Heart left ventricle (tissue), 16 donors: ENCODE data around the gene ELMOD3. TPM values are rescaled to one million over a fixed set of nuclear protein-coding genes. Genes with fewer than 3 reads are reported as not detected.

Source experiments
- ATAC-seq, 4 donors: fragments of 200-7000 bp; cut with Tn5 transposase; one replicate each; pipeline ENCODE4 v1.9.1; 2020 to 2022; ENCODE audit warnings: moderate library complexity in 4 of 4, mild to moderate bottlenecking in 3 of 4, moderate number of reproducible peaks in 1 of 4
- DNase-seq, 5 donors: peaks; one replicate each; pipeline ENCODE4 v3.0.0-alpha.2; 2020
- H3K27ac ChIP-seq, 12 donors: fragments of 200-600 bp; sonication (generic) in 4 of 12; one replicate each; pipeline versions ENCODE4 v1.5.0 to v1.8.0; 2016 to 2022; ENCODE audit warnings: mild to moderate bottlenecking in 2 of 12
- H3K27me3 ChIP-seq, 9 donors: fragments of 200-600 bp; sonication (generic) in 2 of 9; one replicate each; pipeline versions ENCODE4 v1.5.1 to v1.8.0; 2016 to 2022; ENCODE audit warnings: mild to moderate bottlenecking in 3 of 9
- H3K36me3 ChIP-seq, 9 donors: fragments of 200-600 bp; sonication (generic) in 2 of 9; one replicate each; pipeline versions ENCODE4 v1.5.0 to v1.8.0; 2018 to 2022; ENCODE audit warnings: mild to moderate bottlenecking in 2 of 9
- H3K4me1 ChIP-seq, 12 donors: fragments of 200-600 bp; sonication (generic) in 4 of 12; one replicate each; pipeline versions ENCODE4 v1.5.0 to v1.8.0; 2016 to 2022; ENCODE audit warnings: mild to moderate bottlenecking in 3 of 12
- H3K4me3 ChIP-seq, 12 donors: fragments of 200-600 bp; sonication (generic) in 4 of 12; one replicate each; pipeline versions ENCODE4 v1.5.0 to v1.8.0; 2017 to 2022; ENCODE audit warnings: mild to moderate bottlenecking in 9 of 12, moderate library complexity in 4 of 12
- H3K9me3 ChIP-seq, 12 donors: fragments of 200-600 bp; sonication (generic) in 4 of 12; one replicate each; pipeline versions ENCODE4 v1.5.0 to v1.8.0; 2016 to 2022; ENCODE audit warnings: mild to moderate bottlenecking in 1 of 12
- POLR2A ChIP-seq, 2 donors: fragments of 450-650 bp; IDR thresholded peaks; one replicate each; pipeline ENCODE4 v1.6.1; 2017; ENCODE audit warnings: antibody characterized with exemption in 2 of 2, mild to moderate bottlenecking in 2 of 2, moderate library complexity in 2 of 2
- WGBS, 4 donors: extraction: QIAGEN DNeasy Blood & Tissue Kit in 2 of 4; methylation state at CpG; one replicate each; pipeline versions ENCODE4 v1.1.5 to v1.1.7; 2013 to 2018; 5-methylcytosine and 5-hydroxymethylcytosine counted together
- intact Hi-C, 10 donors: fragments of 100-400 bp; cut with DNase I; formaldehyde crosslinking; loops; one replicate each; pipeline versions ENCODE4 v1.11.1 to v1.14.2; 2022
- polyA plus RNA-seq, 2 donors: library from polyadenylated mRNA; stranded (reverse); fragments of 200-250 nt; gene quantifications; one replicate each; pipeline ENCODE4 v1.2.3, GENCODE V29; 2013
- total RNA-seq, 9 donors: library from RNA; depleted of rRNA in 2 of 9; stranded (reverse); fragments of >200 nt in 2 of 9; fragmentation: NEBNext Ultra II Directional in 3 of 9; extraction: Animal tissue kit (Norgen Biotek cat#: 25700) in 3 of 9; gene quantifications; one replicate each; pipeline versions ENCODE4 v1.1.0 to v1.2.4, GENCODE V29; 2016 to 2023
- TF ChIP-seq, protein P1 (sequence below), 12 donors: fragments of 200-600 bp; sonication (generic) in 4 of 12; IDR thresholded peaks; one replicate each; pipeline versions ENCODE4 v1.5.0 to v1.8.0; 2018 to 2022; ENCODE audit warnings: antibody characterized with exemption in 12 of 12, mild to moderate bottlenecking in 5 of 12
- donor health status: ischemic (EF 13 %, LVEDD 7.1; RV severe dilation, severe dysfunction).
- donor health status: healthy with polysubstance abuse.
- donor health status: DM: no; HTN: yes; CAD: no.
- donor health status: DM: no; HTN: no; CAD: no.
- donor health status: ischemic (EF 25% LVEDD 6.9; RV normal size, moderate dysfunction).
- donor health status: ischemic (EF 25% LVEDD 5.7; RV mildly dilated, moderate dysfunction).
- donor health status: healthy.
- donor health status: DM: yes; HTN: yes; CAD: no.
- donor health status: ischemic (EF 35%, LVEDD 5.7; RV mildly dilated, moderate dysfunction).
- donor health status: nonischemic (EF 11% LVEDD 7.7; RV severe dilation, severe dysfunction).
- donor health status: DM: yes; HTN: yes; CAD: no.
- donor health status: PGD.
- donor health status: ischemic (EF 29% LVEDD 5.4; RV normal size, mild dysfunction).
- donor health status: nonischemic (EF 23%, LVEDD 6.1; RV moderate dilation, normal function).

The ELMOD3 gene
- total and polyA plus RNA-seq, 11 donors = 6.0 to 18.0 (median 10.2) TPM

DNA sequence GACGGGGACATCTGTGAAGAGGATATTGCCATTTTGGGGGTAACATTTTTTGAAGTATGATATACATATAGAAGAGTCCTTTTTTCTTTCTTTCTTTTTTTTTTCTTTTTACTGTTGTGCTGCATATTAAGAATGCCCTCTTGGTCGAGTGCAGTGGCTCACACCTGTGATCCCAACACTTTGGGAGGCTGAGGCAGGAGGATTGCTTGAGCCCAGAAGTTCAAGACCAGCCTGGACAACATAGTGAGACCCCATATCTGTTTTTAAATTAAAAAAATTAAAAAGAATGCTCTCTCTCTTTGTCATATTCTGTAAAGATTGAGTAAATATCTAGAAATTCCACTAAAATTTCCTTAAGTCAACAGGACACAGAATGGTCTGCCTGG lies 67.5 kb downstream of the ELMOD3 start:
- ATAC-seq (no peak), DNase-seq (no peak)
- WGBS, 4 donors = 87 to 92% (median 88%) methylated on average over 2 of the region's 2 CpGs
- H3K4me1 ChIP-seq = peaks cover 5 to 34% (median 24%) of the 10 kb centered on the region in 12 donors
- H3K4me3 ChIP-seq = no peak overlapping the region
- H3K36me3 ChIP-seq = no peaks in the 10 kb centered on the region
- intact Hi-C loops = loop anchor here in 1 of 10 donors (5.0 kb wide), 1 partner anchor 185 kb away; no protein-coding TSS in a partner anchor
- no peaks in the 10 kb centered on the region for H3K9me3 ChIP-seq
- peak overlapping the region in 3 of 12 donors; percentile 56 to 74 (median 62) for H3K27ac ChIP-seq
- H3K27me3 ChIP-seq = no peaks in the 10 kb centered on the region
- no peak for TF ChIP-seq POLR2A (IDR thresholded peaks at IDR 0.05)
- TF ChIP-seq, protein P1, sequence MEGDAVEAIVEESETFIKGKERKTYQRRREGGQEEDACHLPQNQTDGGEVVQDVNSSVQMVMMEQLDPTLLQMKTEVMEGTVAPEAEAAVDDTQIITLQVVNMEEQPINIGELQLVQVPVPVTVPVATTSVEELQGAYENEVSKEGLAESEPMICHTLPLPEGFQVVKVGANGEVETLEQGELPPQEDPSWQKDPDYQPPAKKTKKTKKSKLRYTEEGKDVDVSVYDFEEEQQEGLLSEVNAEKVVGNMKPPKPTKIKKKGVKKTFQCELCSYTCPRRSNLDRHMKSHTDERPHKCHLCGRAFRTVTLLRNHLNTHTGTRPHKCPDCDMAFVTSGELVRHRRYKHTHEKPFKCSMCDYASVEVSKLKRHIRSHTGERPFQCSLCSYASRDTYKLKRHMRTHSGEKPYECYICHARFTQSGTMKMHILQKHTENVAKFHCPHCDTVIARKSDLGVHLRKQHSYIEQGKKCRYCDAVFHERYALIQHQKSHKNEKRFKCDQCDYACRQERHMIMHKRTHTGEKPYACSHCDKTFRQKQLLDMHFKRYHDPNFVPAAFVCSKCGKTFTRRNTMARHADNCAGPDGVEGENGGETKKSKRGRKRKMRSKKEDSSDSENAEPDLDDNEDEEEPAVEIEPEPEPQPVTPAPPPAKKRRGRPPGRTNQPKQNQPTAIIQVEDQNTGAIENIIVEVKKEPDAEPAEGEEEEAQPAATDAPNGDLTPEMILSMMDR (IDR thresholded peaks at IDR 0.05) = no peak

DNA sequence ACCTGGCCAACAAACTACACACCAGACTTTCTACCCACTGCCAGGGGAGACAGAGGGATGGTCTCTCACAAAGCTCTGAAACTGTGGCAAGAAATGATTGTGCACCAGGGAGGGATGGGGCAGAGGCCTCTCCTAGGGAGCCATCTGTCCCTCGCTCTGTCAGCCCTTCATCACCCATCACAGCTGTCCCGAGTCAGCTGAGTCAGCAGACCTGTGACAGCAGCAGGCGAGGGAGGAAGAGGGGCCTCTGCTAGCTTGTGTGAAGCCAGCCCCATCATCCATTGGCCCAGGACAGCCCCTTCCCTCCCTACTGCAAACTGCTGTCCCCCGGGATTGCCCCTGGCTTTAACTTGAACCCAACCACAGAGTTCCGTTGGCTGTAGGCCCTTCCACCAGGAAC lies 69.0 kb downstream of the ELMOD3 start:
- TF ChIP-seq, protein P1 (IDR thresholded peaks at IDR 0.05) = no peak
- TF ChIP-seq POLR2A (IDR thresholded peaks at IDR 0.05) = no peak
- ATAC-seq = no peak

DNA sequence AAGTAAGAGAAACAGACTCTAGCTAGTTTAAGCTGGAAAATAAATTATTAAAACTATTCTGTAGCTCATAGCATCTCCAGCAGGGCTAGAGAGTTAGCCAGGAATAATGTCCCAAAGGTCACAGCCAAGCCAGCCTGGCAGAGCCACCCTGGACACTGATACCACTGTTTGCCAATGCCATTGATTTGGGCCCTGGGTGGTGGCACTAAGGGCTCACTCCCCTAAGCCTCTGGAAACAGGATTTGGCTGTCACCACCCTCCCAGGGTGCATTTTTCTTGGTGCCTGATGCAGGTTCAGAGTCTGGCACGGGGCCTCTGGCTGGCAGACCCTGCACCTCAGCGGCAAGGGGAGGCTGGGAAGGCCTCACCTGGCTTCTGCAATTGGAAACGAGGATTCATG lies 71.0 kb downstream of the ELMOD3 start:
- DNase-seq = no peak
- Histone ChIP-seq H3K4me3 (no peak overlapping the region), H3K27ac (no peak overlapping the region), H3K27me3 (no peaks in the 10 kb centered on the region), H3K36me3 (no peaks in the 10 kb centered on the region), H3K4me1 (peaks cover 0 to 31% (median 9%) of the 10 kb centered on the region in 12 donors), H3K9me3 (no peaks in the 10 kb centered on the region)
- 90 to 100% (median 92%) methylated on average over 1 to 3 of the region's 3 CpGs for WGBS, 4 donors
- ATAC-seq = no peak
- TF ChIP-seq, protein P1 (IDR thresholded peaks at IDR 0.05) = no peak
- TF ChIP-seq POLR2A (IDR thresholded peaks at IDR 0.05) = no peak
- intact Hi-C loops = no loop called here

More for the DNA sequence above, 69.0 kb downstream of the ELMOD3 start:
- WGBS, 4 donors = 64 to 80% (median 73%) methylated on average over 5 of the region's 5 CpGs
- Histone ChIP-seq H3K27ac (no peak overlapping the region), H3K4me3 (no peak overlapping the region), H3K27me3 (no peaks in the 10 kb centered on the region), H3K4me1 (peaks cover 5 to 44% (median 22%) of the 10 kb centered on the region in 12 donors), H3K9me3 (no peaks in the 10 kb centered on the region), H3K36me3 (no peaks in the 10 kb centered on the region)
- intact Hi-C loops = loop anchor here in 1 of 10 donors (5.0 kb wide), 1 partner anchor 184 kb away; no protein-coding TSS in a partner anchor
- DNase-seq = no peak

DNA sequence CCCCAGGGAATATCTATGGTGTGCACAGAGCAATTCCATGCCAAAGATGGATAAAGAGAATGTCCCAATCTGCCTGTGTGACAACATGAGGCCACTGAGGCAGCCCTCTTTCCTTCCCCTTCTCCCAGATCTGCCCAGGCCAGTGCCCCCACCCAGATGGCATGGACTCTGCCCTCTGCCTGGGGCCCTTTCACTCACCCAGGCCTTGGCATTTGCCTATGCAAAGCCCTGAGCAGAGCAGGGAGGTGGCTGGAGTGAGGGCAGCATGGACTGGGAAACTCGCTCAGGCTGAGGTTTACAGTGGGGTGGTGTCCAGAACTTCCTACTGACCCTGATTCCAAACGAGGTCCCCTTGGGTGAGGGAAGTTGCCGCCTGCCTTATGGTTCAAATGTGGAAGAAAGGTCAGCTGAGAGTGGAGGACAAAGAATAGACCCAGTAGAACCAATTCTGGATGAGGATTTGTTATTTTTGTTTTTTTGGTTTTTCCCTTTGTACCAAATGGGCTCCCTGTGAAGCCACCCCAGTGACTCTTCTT lies 72.8 kb downstream of the ELMOD3 start:
- WGBS, 4 donors = 70 to 76% (median 71%) methylated on average over 3 of the region's 3 CpGs
- ATAC-seq = no peak

More for the DNA sequence above, 72.8 kb downstream of the ELMOD3 start:
- Histone ChIP-seq H3K27me3 (no peaks in the 10 kb centered on the region), H3K4me1 (peaks cover 0 to 20% (median 0%) of the 10 kb centered on the region in 12 donors), H3K4me3 (no peak overlapping the region), H3K9me3 (no peaks in the 10 kb centered on the region), H3K27ac (peak overlapping the region in 1 of 12 donors; percentile 28), H3K36me3 (no peaks in the 10 kb centered on the region)
- DNase-seq = no peak
- TF ChIP-seq, protein P1 (IDR thresholded peaks at IDR 0.05) = no peak
- intact Hi-C loops = no loop called here
